Measurements from ENCODE around the gene ABT1.

The ABT1 gene

DNA sequence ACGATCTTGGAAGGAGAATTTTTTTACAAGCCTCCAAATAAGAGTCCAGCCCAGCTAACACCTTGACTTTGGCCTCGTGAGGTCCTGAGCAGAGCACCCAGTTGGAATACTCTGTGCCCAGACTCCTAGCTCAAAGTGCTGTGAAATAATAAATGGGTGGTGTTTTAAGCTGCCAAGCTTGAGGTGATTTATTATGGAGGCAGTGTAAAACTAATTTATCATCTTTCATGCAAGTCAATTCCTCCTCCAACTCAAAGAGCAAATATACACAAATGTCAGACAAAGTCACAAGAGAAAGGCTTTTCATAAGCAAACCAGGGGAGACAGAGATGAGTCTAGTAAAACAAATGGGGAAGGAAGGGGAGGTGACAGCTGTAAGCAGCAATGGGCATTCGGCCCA lies 12.7 kb downstream of the ABT1 start:
- DNase-seq, result no peak
- H3K4me2 ChIP-seq (ENCODE audit: low read depth, low read length), result no peak overlapping the region
- H2AFZ ChIP-seq (ENCODE audit: low read length), result no peak overlapping the region

DNA sequence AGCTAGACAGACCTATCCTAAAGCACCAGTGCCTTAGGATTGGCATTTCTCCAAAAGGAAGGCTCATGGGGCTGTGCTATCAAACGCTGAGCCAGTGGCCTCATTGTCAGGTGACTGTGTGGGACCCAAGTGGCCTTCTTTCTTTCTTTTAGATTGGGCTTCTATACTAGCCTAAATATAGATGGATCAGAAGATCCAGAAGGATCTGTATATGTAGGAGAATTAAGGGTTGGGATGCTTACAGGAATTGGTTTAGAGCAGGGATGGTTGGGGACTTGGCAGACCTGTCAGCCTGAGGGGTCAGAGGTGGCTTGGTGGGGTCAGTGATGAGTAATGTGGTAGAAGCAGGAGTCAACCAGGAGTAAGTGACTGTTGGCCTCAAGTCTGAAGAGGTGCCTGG lies 14.8 kb downstream of the ABT1 start:
- Histone ChIP-seq H3K36me3 (replicated peaks; ENCODE audit: insufficient read depth, low read length) (no peaks in the 10 kb centered on the region), H2AFZ (ENCODE audit: low read length) (no peak overlapping the region), H3K4me1 (ENCODE audit: low read length) (0 out of 2 replicates have a peak, but pooled peaks cover 4% of the 10 kb centered on the region), H3F3A (ENCODE audit: insufficient read depth, low read length) (no peaks in the 10 kb centered on the region), H3K9me2 (replicated peaks; ENCODE audit: insufficient read depth, low read length) (no peaks in the 10 kb centered on the region), H3K79me2 (ENCODE audit: low read length) (no peaks in the 10 kb centered on the region), H3K27me3 (replicated peaks; ENCODE audit: insufficient read depth, low read length) (no peaks in the 10 kb centered on the region), H4K20me1 (ENCODE audit: insufficient read depth, low read length) (no peaks in the 10 kb centered on the region), H3K4me3 (ENCODE audit: low read length) (no peak overlapping the region), H3K9ac (ENCODE audit: low read length) (no peak overlapping the region), H3K9me3 (replicated peaks; ENCODE audit: insufficient read depth, low read length) (no peaks in the 10 kb centered on the region), H3K27ac (ENCODE audit: low read length) (no peak overlapping the region), H3K4me2 (ENCODE audit: low read depth, low read length) (no peak overlapping the region)
- TF ChIP-seq EZH2 (optimal IDR thresholded peaks at IDR 0.05; ENCODE audit: low read depth, low read length), result no peak
- no peak for DNase-seq

More for the DNA sequence above, 12.7 kb downstream of the ABT1 start:
- no peaks in the 10 kb centered on the region for H3K9me2 ChIP-seq (replicated peaks; ENCODE audit: insufficient read depth, low read length)
- no peak overlapping the region for H3K4me3 ChIP-seq (ENCODE audit: low read length)
- H3K27ac ChIP-seq (ENCODE audit: low read length), result no peak overlapping the region
- H3K9me3 ChIP-seq (replicated peaks; ENCODE audit: insufficient read depth, low read length), result no peaks in the 10 kb centered on the region
- H3K4me1 ChIP-seq (ENCODE audit: low read length), result 0 out of 2 replicates have a peak, but pooled peaks cover 4% of the 10 kb centered on the region
- no peaks in the 10 kb centered on the region for H3K36me3 ChIP-seq (replicated peaks; ENCODE audit: insufficient read depth, low read length)
- H3F3A ChIP-seq (ENCODE audit: insufficient read depth, low read length), result no peaks in the 10 kb centered on the region
- H4K20me1 ChIP-seq (ENCODE audit: insufficient read depth, low read length), result no peaks in the 10 kb centered on the region
- no peak for TF ChIP-seq EZH2phosphoT487 (IDR thresholded peaks at IDR 0.05; ENCODE audit: low read length)
- TF ChIP-seq CTCF (IDR thresholded peaks at IDR 0.05; ENCODE audit: low read length), result no peak
- no peak for TF ChIP-seq EZH2 (optimal IDR thresholded peaks at IDR 0.05; ENCODE audit: low read depth, low read length)
- no peak overlapping the region for H3K9ac ChIP-seq (ENCODE audit: low read length)
- H3K27me3 ChIP-seq (replicated peaks; ENCODE audit: insufficient read depth, low read length), result no peaks in the 10 kb centered on the region
- H3K79me2 ChIP-seq (ENCODE audit: low read length), result no peaks in the 10 kb centered on the region

DNA sequence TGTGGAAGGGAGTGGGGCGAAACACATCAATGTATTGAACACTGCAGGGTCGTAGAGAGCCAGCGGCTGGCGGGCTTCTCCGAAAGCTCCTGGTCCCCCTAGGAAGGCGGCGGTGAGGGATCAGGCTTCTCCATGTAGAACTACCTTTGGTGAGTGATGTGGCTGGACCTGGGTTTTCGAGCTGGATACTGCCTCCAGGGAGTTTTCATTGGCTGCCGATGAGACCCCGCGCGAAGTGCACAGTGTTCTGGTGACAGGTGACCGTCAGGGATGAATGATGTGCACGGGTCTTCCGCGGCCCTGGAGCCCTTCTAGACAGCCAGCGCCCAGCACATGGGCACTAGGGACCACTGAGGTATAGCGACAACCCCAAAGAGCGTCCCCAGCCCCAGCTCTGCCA lies 16.4 kb downstream of the ABT1 start:
- H3K4me2 ChIP-seq (ENCODE audit: low read depth, low read length), result no peak overlapping the region
- DNase-seq, result no peak

More for the DNA sequence above, 16.4 kb downstream of the ABT1 start:
- no peaks in the 10 kb centered on the region for H4K20me1 ChIP-seq (ENCODE audit: insufficient read depth, low read length)
- H3K27me3 ChIP-seq (replicated peaks; ENCODE audit: insufficient read depth, low read length), result no peaks in the 10 kb centered on the region
- no peak overlapping the region for H3K9ac ChIP-seq (ENCODE audit: low read length)
- no peaks in the 10 kb centered on the region for H3K79me2 ChIP-seq (ENCODE audit: low read length)
- no peak overlapping the region for H3K27ac ChIP-seq (ENCODE audit: low read length)
- no peaks in the 10 kb centered on the region for H3K9me2 ChIP-seq (replicated peaks; ENCODE audit: insufficient read depth, low read length)
- H3K9me3 ChIP-seq (replicated peaks; ENCODE audit: insufficient read depth, low read length), result no peaks in the 10 kb centered on the region
- no peak for TF ChIP-seq CTCF (IDR thresholded peaks at IDR 0.05; ENCODE audit: low read length)
- TF ChIP-seq EZH2 (optimal IDR thresholded peaks at IDR 0.05; ENCODE audit: low read depth, low read length), result no peak
- TF ChIP-seq EZH2phosphoT487 (IDR thresholded peaks at IDR 0.05; ENCODE audit: low read length), result no peak
- no peaks in the 10 kb centered on the region for H3K4me1 ChIP-seq (ENCODE audit: low read length)
- no peaks in the 10 kb centered on the region for H3F3A ChIP-seq (ENCODE audit: insufficient read depth, low read length)
- no peaks in the 10 kb centered on the region for H3K36me3 ChIP-seq (replicated peaks; ENCODE audit: insufficient read depth, low read length)
- no peak overlapping the region for H2AFZ ChIP-seq (ENCODE audit: low read length)
- H3K4me3 ChIP-seq (ENCODE audit: low read length), result no peak overlapping the region

Data from MM.1S (cell line).